T-cell (primary cell): ENCODE measurements around the gene SP1. TPM values are rescaled to one million over a fixed set of nuclear protein-coding genes. Genes with fewer than 3 reads are reported as not detected.

Experiments used
- ATAC-seq, 4 experiments: fragments of 200-7000 bp in 3 of 4; fragments of 150-1000 bp in 1 of 4; cut with Tn5 transposase; replicated peaks in 1 of 4; 1 replicate in 3 of 4; 2 replicates in 1 of 4; pipeline ENCODE4 v1.10.0; 2021; ENCODE audit warnings: moderate library complexity in 3 of 4, mild to moderate bottlenecking in 2 of 4, moderate number of reproducible peaks in 1 of 4
- CTCF ChIA-PET, 2 donors: fragments of 300-600 bp; sonication (Branson Sonifier 250); formaldehyde crosslinking; loops; one replicate each; lab custom pipeline; 2022; ENCODE audit warnings: antibody characterized with exemption in 2 of 2; lab: Charles Lee
- POLR2A ChIA-PET, 2 donors: fragments of 300-600 bp; sonication (Branson Sonifier 250); formaldehyde crosslinking; loops; one replicate each; lab custom pipeline; 2022; ENCODE audit warnings: antibody characterized with exemption in 2 of 2; lab: Charles Lee
- DNase-seq, 35 experiments: peaks; one replicate each; pipeline versions ENCODE4 v3.0.0 to v3.0.0-alpha.2; 2013 to 2023
- H3K27ac ChIP-seq: one replicate; pipeline ENCODE4 v1.5.1; 2013; ENCODE audit warnings: low read length
- H3K27me3 ChIP-seq, 2 experiments: replicated peaks in 1 of 2; 1 replicate in 1 of 2; 2 replicates in 1 of 2; pipeline versions ENCODE4 v1.6.1 to v1.7.0; 2013; ENCODE audit warnings: low read length in 1 of 2, mixed read lengths in 1 of 2; ENCODE audit not compliant: control insufficient read depth in 2 of 2, insufficient read depth in 2 of 2; ENCODE audit errors: extremely low read depth in 1 of 2
- H3K36me3 ChIP-seq, 2 donors: 1 replicate in 1 of 2; 2 replicates in 1 of 2; pipeline versions ENCODE4 v1.6.1 to v1.7.0; 2013; ENCODE audit warnings: low read length in 1 of 2; ENCODE audit not compliant: control insufficient read depth in 2 of 2, insufficient read depth in 1 of 2; ENCODE audit errors: extremely low read depth in 1 of 2
- H3K4me1 ChIP-seq, 2 experiments: 1 replicate in 1 of 2; 2 replicates in 1 of 2; pipeline versions ENCODE4 v1.6.1 to v1.7.0; 2013; ENCODE audit warnings: low read length in 2 of 2, mixed read lengths in 1 of 2; ENCODE audit not compliant: insufficient read depth in 2 of 2, control insufficient read depth in 1 of 2; ENCODE audit errors: extremely low read depth in 1 of 2
- H3K4me3 ChIP-seq, 2 donors: 1 replicate in 1 of 2; 2 replicates in 1 of 2; pipeline versions ENCODE4 v1.5.1 to v1.7.0; 2013; ENCODE audit warnings: mild to moderate bottlenecking in 2 of 2, low read length in 1 of 2, moderate library complexity in 1 of 2; ENCODE audit not compliant: control insufficient read depth in 1 of 2; ENCODE audit errors: extremely low read depth in 1 of 2
- H3K9me3 ChIP-seq: 2 replicates; pipeline ENCODE4 v1.7.0; 2013
- H3K27ac Mint-ChIP-seq, 2 donors: one replicate each; pipeline ENCODE4 v1.8.0; 2020 to 2021; ENCODE audit warnings: mild to moderate bottlenecking in 2 of 2, mixed read lengths in 2 of 2
- H3K27me3 Mint-ChIP-seq, 2 donors: one replicate each; pipeline ENCODE4 v1.8.0; 2021 to 2022; ENCODE audit warnings: mixed read lengths in 2 of 2
- H3K36me3 Mint-ChIP-seq: one replicate; pipeline ENCODE4 v1.8.0; 2021; ENCODE audit warnings: mixed read lengths
- H3K4me1 Mint-ChIP-seq, 3 donors: one replicate each; pipeline ENCODE4 v1.8.0; 2020 to 2022; ENCODE audit warnings: mixed read lengths in 3 of 3, mild to moderate bottlenecking in 1 of 3
- H3K4me3 Mint-ChIP-seq, 3 donors: one replicate each; pipeline ENCODE4 v1.8.0; 2020 to 2022; ENCODE audit warnings: mild to moderate bottlenecking in 3 of 3, mixed read lengths in 3 of 3, moderate library complexity in 3 of 3
- H3K9me3 Mint-ChIP-seq, 3 donors: one replicate each; pipeline ENCODE4 v1.8.0; 2020 to 2022; ENCODE audit warnings: mixed read lengths in 3 of 3
- WGBS: methylation state at CpG from one replicate; pipeline ENCODE4 v1.1.5; 2013; ENCODE audit warnings: missing lambda C conversion rate; ENCODE audit not compliant: insufficient coverage; 5-methylcytosine and 5-hydroxymethylcytosine counted together
- total RNA-seq, 35 experiments: library from RNA in 6 of 35; stranded (reverse) in 6 of 35; fragments of 120-200 nt in 1 of 35; gene quantifications; one replicate each; pipeline versions ENCODE4 v1.2.1 to v1.2.4 and lab custom pipeline; 2013 to 2026

SP1 gene
- total RNA-seq, 5 donors from 2014 or later (not counting 1 experiment from before 2014, with no cell fraction given): 72.7 to 109 (median 96.6) TPM

DNA sequence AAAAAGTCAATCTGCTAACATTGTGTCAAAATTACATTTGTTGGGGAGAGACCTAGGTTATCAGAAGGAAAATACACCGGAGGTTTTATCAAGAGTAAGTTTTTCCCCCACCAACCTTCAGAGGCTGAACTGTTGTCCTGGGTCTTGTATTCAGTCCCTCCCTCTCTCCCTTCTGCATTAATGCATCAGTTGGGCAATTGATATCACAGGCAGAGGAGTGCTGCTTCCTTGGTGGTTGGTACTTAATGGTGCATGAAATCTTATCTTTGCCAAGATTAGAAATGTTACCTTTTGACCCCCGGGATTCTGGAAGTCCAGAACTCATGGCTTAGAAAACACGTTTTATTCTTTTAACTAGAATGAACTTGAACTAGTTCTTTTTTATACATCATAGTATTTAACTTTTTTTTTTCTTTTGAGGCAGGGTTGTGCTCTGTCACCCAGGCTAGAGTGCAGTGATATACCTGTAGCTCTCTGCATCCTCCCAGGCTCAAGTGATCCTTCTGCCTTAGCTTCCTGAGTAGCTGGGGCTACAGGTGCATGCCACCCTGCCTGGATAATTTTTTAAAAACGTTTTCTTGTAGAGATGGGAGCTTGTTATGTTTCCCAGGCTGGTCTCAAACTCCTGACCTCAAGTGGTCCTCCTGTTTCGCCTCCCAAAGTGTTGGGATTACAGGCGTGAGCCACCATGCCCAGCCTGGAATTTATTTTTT, 76.8 kb downstream of the SP1 start:
- peaks cover 6 to 79% of the 10 kb centered on the region in 2 donors for H3K36me3 ChIP-seq
- peaks cover 56% of the 10 kb centered on the region for H3K36me3 Mint-ChIP-seq
- H3K27ac Mint-ChIP-seq: peak overlapping the region in 1 of 2 donors; percentile 39
- H3K27me3 ChIP-seq: no peaks in the 10 kb centered on the region
- POLR2A ChIA-PET: interaction anchor here in 1 of 2 donors (0.6 kb wide), 1 partner anchor 35 kb away, joined by 4 read pairs; no protein-coding TSS in a partner anchor
- CTCF ChIA-PET: interaction anchor here in 1 of 2 donors (0.6 kb wide), 1 partner anchor 37 kb away, joined by 3 read pairs; no protein-coding TSS in a partner anchor
- ATAC-seq (no peak), DNase-seq (no peak)
- 94% methylated on average over 2 of the region's 6 CpGs for WGBS
- H3K9me3 Mint-ChIP-seq: no peaks in the 10 kb centered on the region
- H3K27ac ChIP-seq: no peak overlapping the region
- peaks cover 45 to 50% (median 47%) of the 10 kb centered on the region in 3 donors for H3K4me1 Mint-ChIP-seq
- H3K27me3 Mint-ChIP-seq: no peaks in the 10 kb centered on the region
- H3K4me3 Mint-ChIP-seq: peak overlapping the region in 1 of 3 donors; percentile 37
- H3K4me3 ChIP-seq: no peak overlapping the region
- peaks cover 13 to 14% of the 10 kb centered on the region in 2 experiments for H3K4me1 ChIP-seq
- H3K9me3 ChIP-seq: no peaks in the 10 kb centered on the region

DNA sequence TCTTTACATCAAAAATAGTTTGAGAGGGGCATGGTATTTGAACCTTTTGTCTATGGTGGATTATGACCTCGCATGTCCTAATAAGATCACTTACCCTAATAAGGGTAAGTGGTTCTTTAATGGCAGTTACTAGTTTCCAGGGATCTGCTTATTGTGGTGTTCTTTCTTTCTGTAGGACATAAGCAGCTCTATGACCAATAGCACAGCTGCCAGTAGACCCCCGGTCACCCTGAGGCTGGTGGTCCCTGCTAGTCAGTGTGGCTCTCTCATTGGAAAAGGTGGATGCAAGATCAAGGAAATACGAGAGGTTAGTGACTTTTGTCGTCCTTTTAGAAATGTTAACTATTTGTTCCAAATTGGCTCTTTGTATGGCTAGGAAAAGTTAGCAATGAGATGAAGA, 79.1 kb downstream of the SP1 start:
- H3K27ac Mint-ChIP-seq: no peak overlapping the region

DNA sequence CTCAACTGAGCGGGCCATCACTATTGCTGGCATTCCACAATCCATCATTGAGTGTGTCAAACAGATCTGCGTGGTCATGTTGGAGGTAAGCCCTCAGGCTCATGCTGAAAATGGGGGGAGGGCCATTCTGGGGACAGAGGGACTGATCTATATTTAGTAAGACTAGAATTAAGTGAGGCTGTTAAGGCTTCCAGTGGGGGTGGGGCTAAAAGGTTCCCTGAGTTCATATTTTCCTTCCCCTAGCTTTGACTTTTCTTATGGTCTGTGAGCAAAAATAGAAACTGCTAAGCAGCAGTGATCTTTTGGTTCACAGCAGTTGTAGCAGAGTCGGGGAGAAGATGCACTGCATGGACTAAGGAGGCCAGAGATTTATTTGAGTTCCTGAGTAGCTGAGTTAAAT, 81.1 kb downstream of the SP1 start:
- no peaks in the 10 kb centered on the region for H3K9me3 ChIP-seq
- H3K4me1 ChIP-seq: peaks cover 0 to 3% of the 10 kb centered on the region in 2 experiments
- DNase-seq (no peak), ATAC-seq (no peak)
- peaks cover 36 to 40% (median 36%) of the 10 kb centered on the region in 3 donors for H3K4me1 Mint-ChIP-seq
- no peak overlapping the region for H3K27ac ChIP-seq
- ChIA-PET POLR2A (interaction anchor here in 1 of 2 donors (0.6 kb wide), 1 partner anchor 134 kb away, joined by 3 read pairs; no protein-coding TSS in a partner anchor), CTCF (no interaction called here)
- peaks cover 11 to 99% of the 10 kb centered on the region in 2 donors for H3K36me3 ChIP-seq
- H3K27me3 Mint-ChIP-seq: no peaks in the 10 kb centered on the region
- peak overlapping the region in 1 of 3 donors; percentile 17 for H3K4me3 Mint-ChIP-seq
- H3K27ac Mint-ChIP-seq: peak overlapping the region; percentile 44 to 52
- no peaks in the 10 kb centered on the region for H3K27me3 ChIP-seq
- 60% methylated on average over 1 of the region's 3 CpGs for WGBS
- H3K36me3 Mint-ChIP-seq: peaks cover 63% of the 10 kb centered on the region
- no peaks in the 10 kb centered on the region for H3K9me3 Mint-ChIP-seq
- no peak overlapping the region for H3K4me3 ChIP-seq

More for the DNA sequence above, 79.1 kb downstream of the SP1 start:
- Histone ChIP-seq H3K27me3 (no peaks in the 10 kb centered on the region), H3K4me3 (no peak overlapping the region), H3K27ac (no peak overlapping the region), H3K36me3 (peaks cover 8 to 99% of the 10 kb centered on the region in 2 donors), H3K9me3 (no peaks in the 10 kb centered on the region), H3K4me1 (peaks cover 6 to 7% of the 10 kb centered on the region in 2 experiments)
- POLR2A ChIA-PET: interaction anchor here in 1 of 2 donors (0.6 to 0.9 kb wide), 3 partner anchors 9 to 388 kb away, joined by 3 to 9 read pairs (median 5); no protein-coding TSS in a partner anchor
- H3K4me1 Mint-ChIP-seq: peaks cover 44 to 50% (median 45%) of the 10 kb centered on the region in 3 donors
- 93% methylated on average over 2 of the region's 4 CpGs for WGBS
- H3K9me3 Mint-ChIP-seq: no peaks in the 10 kb centered on the region
- H3K36me3 Mint-ChIP-seq: peaks cover 72% of the 10 kb centered on the region
- CTCF ChIA-PET: interaction anchor here (0.6 to 0.7 kb wide), 3 partner anchors 15 to 107 kb away, joined by 3 to 4 read pairs (median 3); no protein-coding TSS in a partner anchor
- DNase-seq (no peak), ATAC-seq (no peak)
- no peak overlapping the region for H3K4me3 Mint-ChIP-seq
- H3K27me3 Mint-ChIP-seq: no peaks in the 10 kb centered on the region

GRCh38 chr12:53461591-53461990, 81.6 kb downstream of the SP1 start:
- H3K9me3 ChIP-seq: no peaks in the 10 kb centered on the region
- DNase-seq: no peak
- H3K4me1 ChIP-seq: peaks cover 0 to 3% of the 10 kb centered on the region in 2 experiments
- peaks cover 66% of the 10 kb centered on the region for H3K36me3 Mint-ChIP-seq
- H3K27ac ChIP-seq: no peak overlapping the region
- H3K4me3 Mint-ChIP-seq: no peak overlapping the region
- H3K4me3 ChIP-seq: no peak overlapping the region
- no CpG with 5 or more reads among the region's 8 CpGs for WGBS
- CTCF ChIA-PET: interaction anchor here (0.5 to 1.0 kb wide), 2 partner anchors 10 to 20 kb away, joined by 3 to 7 read pairs; no protein-coding TSS in a partner anchor
- ATAC-seq: no peak
- H3K36me3 ChIP-seq: peaks cover 14 to 100% of the 10 kb centered on the region in 2 donors
- H3K27ac Mint-ChIP-seq: no peak overlapping the region
- no peaks in the 10 kb centered on the region for H3K27me3 ChIP-seq
- POLR2A ChIA-PET: interaction anchor here in 1 of 2 donors (0.6 kb wide), 1 partner anchor 135 kb away, joined by 3 read pairs; no protein-coding TSS in a partner anchor
- H3K9me3 Mint-ChIP-seq: no peaks in the 10 kb centered on the region
- H3K27me3 Mint-ChIP-seq: no peaks in the 10 kb centered on the region
- peaks cover 36 to 40% (median 38%) of the 10 kb centered on the region in 3 donors for H3K4me1 Mint-ChIP-seq

- H3K4me3 ChIP-seq: no peak overlapping the region
- POLR2A ChIA-PET: no interaction called here
- Mint-ChIP-seq H3K4me1 (peaks cover 42 to 48% (median 45%) of the 10 kb centered on the region in 3 donors), H3K27me3 (no peaks in the 10 kb centered on the region), H3K27ac (peak overlapping the region in 1 of 2 donors; percentile 12), H3K4me3 (no peak overlapping the region), H3K36me3 (peaks cover 72% of the 10 kb centered on the region), H3K9me3 (no peaks in the 10 kb centered on the region)
- CTCF ChIA-PET: no interaction called here
- no peak for ATAC-seq
- H3K9me3 ChIP-seq: no peaks in the 10 kb centered on the region
- no CpG with 5 or more reads among the region's 3 CpGs for WGBS
- peaks cover 0 to 3% of the 10 kb centered on the region in 2 experiments for H3K4me1 ChIP-seq
- H3K27me3 ChIP-seq: no peaks in the 10 kb centered on the region
- H3K36me3 ChIP-seq: peaks cover 18 to 100% of the 10 kb centered on the region in 2 donors
- H3K27ac ChIP-seq: no peak overlapping the region
- no peak for DNase-seq
Measured at GRCh38 chr12:53462935-53463334, 83.0 kb downstream of the SP1 start.

- DNase-seq: no peak
- Mint-ChIP-seq H3K4me1 (peaks cover 41 to 52% (median 44%) of the 10 kb centered on the region in 3 donors), H3K9me3 (no peaks in the 10 kb centered on the region), H3K27me3 (no peaks in the 10 kb centered on the region), H3K27ac (no peak overlapping the region), H3K4me3 (no peak overlapping the region), H3K36me3 (peaks cover 71% of the 10 kb centered on the region)
- Histone ChIP-seq H3K4me1 (peaks cover 0 to 3% of the 10 kb centered on the region in 2 experiments), H3K27ac (no peak overlapping the region), H3K27me3 (no peaks in the 10 kb centered on the region), H3K36me3 (peaks cover 26 to 99% of the 10 kb centered on the region in 2 donors), H3K4me3 (no peak overlapping the region), H3K9me3 (no peaks in the 10 kb centered on the region)
- no peak for ATAC-seq
- ChIA-PET POLR2A (interaction anchor here in 1 of 2 donors (1.0 kb wide), 1 partner anchor 10 kb away, joined by 3 read pairs; no protein-coding TSS in a partner anchor), CTCF (interaction anchor here in 1 of 2 donors (0.9 to 1.4 kb wide), 3 partner anchors 9 to 45 kb away, joined by 3 to 7 read pairs (median 4); no protein-coding TSS in a partner anchor)
- no CpG with 5 or more reads among the region's 5 CpGs for WGBS
Measured at GRCh38 chr12:53463802-53464560, 84.0 kb downstream of the SP1 start.
